SK-N-SH (cell line): ENCODE data around the gene RGS17.

Experiments used
- CTCF ChIP-seq: fragments of 200-600 bp; sonication (generic); IDR thresholded peaks from 2 replicates; pipeline ENCODE4 v1.6.1; 2017; ENCODE audit warnings: antibody characterized with exemption, mild to moderate bottlenecking, moderate library complexity
- ELF1 ChIP-seq: IDR thresholded peaks from 2 replicates; pipeline ENCODE4 v1.4.0; 2012
- EP300 ChIP-seq, 2 experiments: IDR thresholded peaks; 2 replicates each; pipeline versions ENCODE4 v1.4.0 to v1.6.1; 2012; ENCODE audit warnings: borderline replicate concordance in 1 of 2, low read depth in 1 of 2, low read length in 1 of 2

GRCh38 chr6:153162172-153162571 lies 31.1 kb upstream of the RGS17 start:
- TF ChIP-seq ELF1 (no peak), CTCF (no peak), EP300 (IDR thresholded peaks at IDR 0.05; ENCODE audit: borderline replicate concordance in 1 of 2, low read depth in 1 of 2, low read length in 1 of 2) (no peak)
